ENCODE measurements around the gene TRIOBP. TPM values are rescaled to one million over a fixed set of nuclear protein-coding genes. Genes with fewer than 3 reads are reported as not detected.

The TRIOBP gene
- total and polyA plus RNA-seq, 2 of the 13 experiments (the other 11 are each of a cell fraction or from before 2014, with no cell fraction given), result 6.1 to 15.4 TPM

- 0 out of 2 replicates have a peak, but pooled peaks have one; percentile 25 for TF ChIP-seq ZBTB7A (CRISPR knock-in tag; IDR thresholded peaks at IDR 0.05)
- no peak for TF ChIP-seq FOXA3 (CRISPR knock-in tag; IDR thresholded peaks at IDR 0.05)
- TF ChIP-seq ZBTB10 (CRISPR knock-in tag; IDR thresholded peaks at IDR 0.05; ENCODE audit: borderline replicate concordance), result peak; percentile 16; the same call in 1 of the 2 replicates
- no peak for TF ChIP-seq ZNF746 (CRISPR knock-in tag; IDR thresholded peaks at IDR 0.05)
- TF ChIP-seq GATAD2A (CRISPR knock-in tag; IDR thresholded peaks at IDR 0.05), result no peak
Observed at GRCh38 chr22:37803639-37804351, 106.9 kb downstream of the TRIOBP start (continued).

- peaks cover 25% of the 10 kb centered on the region for H3K79me2 ChIP-seq (ENCODE audit: insufficient read depth, low read length)
- 1% methylated on average over 9 of the region's 29 CpGs for WGBS (ENCODE audit: low lambda C conversion rate)
- H3K4me2 ChIP-seq (ENCODE audit: low read depth, low read length), result peak overlapping the region; percentile 97
- DNase-seq (ENCODE audit: low spot score) (no peak), ATAC-seq (no peak), FAIRE-seq (no peak)
- BruUV-seq (replicated peaks), result TSS peak; percentile 79
- H3K9me3 ChIP-seq (ENCODE audit: low read length), result no peaks in the 10 kb centered on the region
- intact Hi-C loops (cut with micrococcal nuclease; ENCODE audit: unreplicated experiment), result loop anchor here (5.0 to 10.0 kb wide), 2 partner anchors 57 to 150 kb away; partner anchors contain the start of gene PDXP
- H3K4me1 ChIP-seq (ENCODE audit: insufficient read depth, low read length), result peaks cover 28% of the 10 kb centered on the region
- peak overlapping the region; percentile 78 to 95 (median 93) for H3K4me3 ChIP-seq (replicated peaks in 1 of 3; ENCODE audit: insufficient read depth in 1 of 3, low read depth in 2 of 3, low read length in 3 of 3)
- POLR2A ChIA-PET, result interaction anchor here (0.6 to 8.6 kb wide), 27 partner anchors 8 to 243 kb away, joined by 3 to 127 read pairs (median 6); partner anchors contain the start of genes ANKRD54, C22orf23, GGA1 and LGALS1
- H3K27ac ChIP-seq (ENCODE audit: extremely low read length, insufficient read depth, low read length), result peak overlapping the region; percentile 77
- in situ Hi-C loops (cut with HindIII; ENCODE audit: extremely low pct_ligation_motif_present, low pct_unique_long_range_greater_than_20kb), result no loop called here
- H3K9ac ChIP-seq (ENCODE audit: insufficient read depth, low read depth, low read length), result peak overlapping the region; percentile 88
- H4K20me1 ChIP-seq (ENCODE audit: insufficient read depth, low read length), result peaks cover 36% of the 10 kb centered on the region; the same call in 1 of the 2 replicates
- H3K27me3 ChIP-seq (ENCODE audit: control insufficient read depth in 1 of 2, insufficient read depth in 2 of 2, low read length in 2 of 2), result no peaks in the 10 kb centered on the region; a peak in 1 of 5 replicates
- H2AFZ ChIP-seq (ENCODE audit: low read length), result no peak overlapping the region
- no peaks in the 10 kb centered on the region for H3K36me3 ChIP-seq (replicated peaks in 1 of 2; ENCODE audit: control insufficient read depth in 1 of 2, insufficient read depth in 2 of 2, low read length in 2 of 2)
- CTCF ChIA-PET (ENCODE audit: low intra/inter-chr PET ratio, low total read pairs), result no interaction called here
- TF ChIP-seq SMARCE1 (IDR thresholded peaks at IDR 0.05; ENCODE audit: borderline replicate concordance) (no peak), PRPF4 (IDR thresholded peaks at IDR 0.05; ENCODE audit: low read depth, low read length, poor library complexity, severe bottlenecking) (peak; percentile 21), HNRNPK (IDR thresholded peaks at IDR 0.05; ENCODE audit: low read depth, low read length, poor library complexity, severe bottlenecking) (peak; percentile 5), POLR2AphosphoS5 (IDR thresholded peaks at IDR 0.05; ENCODE audit: low read depth, low read length) (no peak), CTCF (CRISPR knock-in tag; IDR thresholded peaks at IDR 0.05) (no peak), NCOA1 (CRISPR knock-in tag; IDR thresholded peaks at IDR 0.05) (0 out of 2 replicates have a peak, but pooled peaks have one; percentile 2), CAMTA2 (CRISPR knock-in tag; IDR thresholded peaks at IDR 0.05; ENCODE audit: borderline replicate concordance) (peak; percentile 49; the same call in 1 of the 2 replicates), HCFC1 (IDR thresholded peaks at IDR 0.05; ENCODE audit: low read depth, low read length) (no peak), SMAD9 (CRISPR knock-in tag; IDR thresholded peaks at IDR 0.05) (0 out of 2 replicates have a peak, but pooled peaks have one; percentile 4), PLRG1 (conservative IDR thresholded peaks at IDR 0.05) (no peak), ZNF34 (CRISPR knock-in tag; IDR thresholded peaks at IDR 0.05; ENCODE audit: borderline replicate concordance) (0 out of 2 replicates have a peak, but pooled peaks have one; percentile 9)
- TF ChIP-seq, protein P1, sequence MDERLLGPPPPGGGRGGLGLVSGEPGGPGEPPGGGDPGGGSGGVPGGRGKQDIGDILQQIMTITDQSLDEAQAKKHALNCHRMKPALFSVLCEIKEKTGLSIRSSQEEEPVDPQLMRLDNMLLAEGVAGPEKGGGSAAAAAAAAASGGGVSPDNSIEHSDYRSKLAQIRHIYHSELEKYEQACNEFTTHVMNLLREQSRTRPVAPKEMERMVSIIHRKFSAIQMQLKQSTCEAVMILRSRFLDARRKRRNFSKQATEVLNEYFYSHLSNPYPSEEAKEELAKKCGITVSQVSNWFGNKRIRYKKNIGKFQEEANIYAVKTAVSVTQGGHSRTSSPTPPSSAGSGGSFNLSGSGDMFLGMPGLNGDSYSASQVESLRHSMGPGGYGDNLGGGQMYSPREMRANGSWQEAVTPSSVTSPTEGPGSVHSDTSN (CRISPR knock-in tag; IDR thresholded peaks at IDR 0.05), result no peak
Observed at GRCh38 chr22:37804352-37804880, 107.6 kb downstream of the TRIOBP start.
